ENCODE measurements around the gene SPEN. TPM values are rescaled to one million over a fixed set of nuclear protein-coding genes. Genes with fewer than 3 reads are reported as not detected.

The SPEN gene
- total and polyA plus RNA-seq, 10 of the 15 experiments (the other 5 are each of a cell fraction or from before 2014, with no cell fraction given): 5.2 to 58.7 (median 20.1) TPM

DNA sequence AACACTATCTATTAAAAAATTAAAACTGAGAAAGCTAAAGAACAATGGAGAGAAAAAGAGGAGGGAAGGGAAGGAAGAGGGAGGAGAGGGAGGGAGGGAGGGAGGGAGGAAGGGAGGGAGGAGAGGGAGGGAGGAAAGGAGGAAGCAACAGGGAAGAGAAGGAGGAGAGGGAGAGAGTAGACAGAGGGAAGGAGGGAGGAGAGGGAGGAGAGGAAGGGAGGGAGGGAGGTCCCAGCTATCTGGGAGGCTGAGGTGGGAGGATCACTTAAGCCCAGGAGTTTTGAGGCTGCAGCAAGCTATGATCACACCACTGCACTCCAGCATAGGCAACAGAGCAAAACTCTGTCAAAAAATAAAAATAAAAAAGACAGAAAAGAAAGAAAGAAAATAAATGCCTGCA, 111.9 kb downstream of the SPEN start:
- no TSS peak for BruUV-seq (replicated peaks)
- ATAC-seq (no peak), DNase-seq (ENCODE audit: low read depth, low spot score) (no peak), FAIRE-seq (no peak)
- H3K4me3 ChIP-seq: no peak overlapping the region
- no peak overlapping the region for H3K27ac ChIP-seq (ENCODE audit: control insufficient read depth, insufficient read depth)
- no peaks in the 10 kb centered on the region for H3K9me3 ChIP-seq (replicated peaks; ENCODE audit: control insufficient read depth, insufficient read depth, low read length)
- in situ Hi-C loops (cut with MboI): no loop called here
- H3K79me2 ChIP-seq (ENCODE audit: control insufficient read depth, insufficient read depth, low read length): peaks cover 22% of the 10 kb centered on the region
- H3K27me3 ChIP-seq (replicated peaks in 1 of 2; ENCODE audit: control insufficient read depth in 2 of 2, insufficient read depth in 2 of 2, low read length in 1 of 2): no peaks in the 10 kb centered on the region
- no peak overlapping the region for H3K4me2 ChIP-seq (ENCODE audit: control insufficient read depth, insufficient read depth)
- ChIA-PET SMC1A (ENCODE audit: uncharacterized antibody, unreplicated experiment) (interaction anchor here (0.6 to 9.1 kb wide), 6 partner anchors 9 to 165 kb away, joined by 3 to 78 read pairs (median 4); no protein-coding TSS in a partner anchor), RAD21 (ENCODE audit: unreplicated experiment) (interaction anchor here (1.1 to 9.8 kb wide), 5 partner anchors 9 to 164 kb away, joined by 3 to 116 read pairs (median 8); partner anchors contain the start of gene ZBTB17), CTCF (interaction anchor here (0.6 to 10.1 kb wide), 7 partner anchors 9 to 167 kb away, joined by 3 to 68 read pairs (median 5); partner anchors contain the start of gene ZBTB17), POLR2A (interaction anchor here (0.6 to 2.6 kb wide), 4 partner anchors 8 to 236 kb away, joined by 3 to 8 read pairs (median 4); no protein-coding TSS in a partner anchor)
- intact Hi-C loops (cut with micrococcal nuclease; ENCODE audit: unreplicated experiment): no loop called here
- H3K36me3 ChIP-seq (ENCODE audit: control insufficient read depth in 2 of 2, insufficient read depth in 2 of 2, low read length in 1 of 2): peaks cover 3 to 5% of the 10 kb centered on the region in 2 experiments; a peak in 2 of 4 replicates
- no peak overlapping the region for H3K9ac ChIP-seq (ENCODE audit: control insufficient read depth, insufficient read depth, low read length)
- TF ChIP-seq RBBP5 (conservative IDR thresholded peaks at IDR 0.05): no peak
- TF ChIP-seq, protein P1, sequence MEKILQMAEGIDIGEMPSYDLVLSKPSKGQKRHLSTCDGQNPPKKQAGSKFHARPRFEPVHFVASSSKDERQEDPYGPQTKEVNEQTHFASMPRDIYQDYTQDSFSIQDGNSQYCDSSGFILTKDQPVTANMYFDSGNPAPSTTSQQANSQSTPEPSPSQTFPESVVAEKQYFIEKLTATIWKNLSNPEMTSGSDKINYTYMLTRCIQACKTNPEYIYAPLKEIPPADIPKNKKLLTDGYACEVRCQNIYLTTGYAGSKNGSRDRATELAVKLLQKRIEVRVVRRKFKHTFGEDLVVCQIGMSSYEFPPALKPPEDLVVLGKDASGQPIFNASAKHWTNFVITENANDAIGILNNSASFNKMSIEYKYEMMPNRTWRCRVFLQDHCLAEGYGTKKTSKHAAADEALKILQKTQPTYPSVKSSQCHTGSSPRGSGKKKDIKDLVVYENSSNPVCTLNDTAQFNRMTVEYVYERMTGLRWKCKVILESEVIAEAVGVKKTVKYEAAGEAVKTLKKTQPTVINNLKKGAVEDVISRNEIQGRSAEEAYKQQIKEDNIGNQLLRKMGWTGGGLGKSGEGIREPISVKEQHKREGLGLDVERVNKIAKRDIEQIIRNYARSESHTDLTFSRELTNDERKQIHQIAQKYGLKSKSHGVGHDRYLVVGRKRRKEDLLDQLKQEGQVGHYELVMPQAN (conservative IDR thresholded peaks at IDR 0.05): no peak
- TF ChIP-seq NBN (IDR thresholded peaks at IDR 0.05): no peak
- no peak for TF ChIP-seq MXI1 (IDR thresholded peaks at IDR 0.05; ENCODE audit: low read depth, low read length)
- TF ChIP-seq, protein P2, sequence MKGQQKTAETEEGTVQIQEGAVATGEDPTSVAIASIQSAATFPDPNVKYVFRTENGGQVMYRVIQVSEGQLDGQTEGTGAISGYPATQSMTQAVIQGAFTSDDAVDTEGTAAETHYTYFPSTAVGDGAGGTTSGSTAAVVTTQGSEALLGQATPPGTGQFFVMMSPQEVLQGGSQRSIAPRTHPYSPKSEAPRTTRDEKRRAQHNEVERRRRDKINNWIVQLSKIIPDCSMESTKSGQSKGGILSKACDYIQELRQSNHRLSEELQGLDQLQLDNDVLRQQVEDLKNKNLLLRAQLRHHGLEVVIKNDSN (IDR thresholded peaks at IDR 0.05; ENCODE audit: borderline replicate concordance, extremely low read length, insufficient read depth, low read depth, low read length): no peak
- TF ChIP-seq HDGF (IDR thresholded peaks at IDR 0.05): no peak
- TF ChIP-seq JUNB (IDR thresholded peaks at IDR 0.05): no peak
- TF ChIP-seq ATF7 (IDR thresholded peaks at IDR 0.05; ENCODE audit: low read depth): no peak
- no peak for TF ChIP-seq MTA3 (IDR thresholded peaks at IDR 0.05; ENCODE audit: borderline replicate concordance, low read length)
- TF ChIP-seq, protein P3, sequence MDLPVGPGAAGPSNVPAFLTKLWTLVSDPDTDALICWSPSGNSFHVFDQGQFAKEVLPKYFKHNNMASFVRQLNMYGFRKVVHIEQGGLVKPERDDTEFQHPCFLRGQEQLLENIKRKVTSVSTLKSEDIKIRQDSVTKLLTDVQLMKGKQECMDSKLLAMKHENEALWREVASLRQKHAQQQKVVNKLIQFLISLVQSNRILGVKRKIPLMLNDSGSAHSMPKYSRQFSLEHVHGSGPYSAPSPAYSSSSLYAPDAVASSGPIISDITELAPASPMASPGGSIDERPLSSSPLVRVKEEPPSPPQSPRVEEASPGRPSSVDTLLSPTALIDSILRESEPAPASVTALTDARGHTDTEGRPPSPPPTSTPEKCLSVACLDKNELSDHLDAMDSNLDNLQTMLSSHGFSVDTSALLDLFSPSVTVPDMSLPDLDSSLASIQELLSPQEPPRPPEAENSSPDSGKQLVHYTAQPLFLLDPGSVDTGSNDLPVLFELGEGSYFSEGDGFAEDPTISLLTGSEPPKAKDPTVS (IDR thresholded peaks at IDR 0.05; ENCODE audit: low read depth, low read length): no peak
- no peak for TF ChIP-seq YBX1 (IDR thresholded peaks at IDR 0.05)
- TF ChIP-seq, protein P4, sequence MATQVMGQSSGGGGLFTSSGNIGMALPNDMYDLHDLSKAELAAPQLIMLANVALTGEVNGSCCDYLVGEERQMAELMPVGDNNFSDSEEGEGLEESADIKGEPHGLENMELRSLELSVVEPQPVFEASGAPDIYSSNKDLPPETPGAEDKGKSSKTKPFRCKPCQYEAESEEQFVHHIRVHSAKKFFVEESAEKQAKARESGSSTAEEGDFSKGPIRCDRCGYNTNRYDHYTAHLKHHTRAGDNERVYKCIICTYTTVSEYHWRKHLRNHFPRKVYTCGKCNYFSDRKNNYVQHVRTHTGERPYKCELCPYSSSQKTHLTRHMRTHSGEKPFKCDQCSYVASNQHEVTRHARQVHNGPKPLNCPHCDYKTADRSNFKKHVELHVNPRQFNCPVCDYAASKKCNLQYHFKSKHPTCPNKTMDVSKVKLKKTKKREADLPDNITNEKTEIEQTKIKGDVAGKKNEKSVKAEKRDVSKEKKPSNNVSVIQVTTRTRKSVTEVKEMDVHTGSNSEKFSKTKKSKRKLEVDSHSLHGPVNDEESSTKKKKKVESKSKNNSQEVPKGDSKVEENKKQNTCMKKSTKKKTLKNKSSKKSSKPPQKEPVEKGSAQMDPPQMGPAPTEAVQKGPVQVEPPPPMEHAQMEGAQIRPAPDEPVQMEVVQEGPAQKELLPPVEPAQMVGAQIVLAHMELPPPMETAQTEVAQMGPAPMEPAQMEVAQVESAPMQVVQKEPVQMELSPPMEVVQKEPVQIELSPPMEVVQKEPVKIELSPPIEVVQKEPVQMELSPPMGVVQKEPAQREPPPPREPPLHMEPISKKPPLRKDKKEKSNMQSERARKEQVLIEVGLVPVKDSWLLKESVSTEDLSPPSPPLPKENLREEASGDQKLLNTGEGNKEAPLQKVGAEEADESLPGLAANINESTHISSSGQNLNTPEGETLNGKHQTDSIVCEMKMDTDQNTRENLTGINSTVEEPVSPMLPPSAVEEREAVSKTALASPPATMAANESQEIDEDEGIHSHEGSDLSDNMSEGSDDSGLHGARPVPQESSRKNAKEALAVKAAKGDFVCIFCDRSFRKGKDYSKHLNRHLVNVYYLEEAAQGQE (IDR thresholded peaks at IDR 0.05; ENCODE audit: low read depth, low read length): no peak
- TF ChIP-seq, protein P5, sequence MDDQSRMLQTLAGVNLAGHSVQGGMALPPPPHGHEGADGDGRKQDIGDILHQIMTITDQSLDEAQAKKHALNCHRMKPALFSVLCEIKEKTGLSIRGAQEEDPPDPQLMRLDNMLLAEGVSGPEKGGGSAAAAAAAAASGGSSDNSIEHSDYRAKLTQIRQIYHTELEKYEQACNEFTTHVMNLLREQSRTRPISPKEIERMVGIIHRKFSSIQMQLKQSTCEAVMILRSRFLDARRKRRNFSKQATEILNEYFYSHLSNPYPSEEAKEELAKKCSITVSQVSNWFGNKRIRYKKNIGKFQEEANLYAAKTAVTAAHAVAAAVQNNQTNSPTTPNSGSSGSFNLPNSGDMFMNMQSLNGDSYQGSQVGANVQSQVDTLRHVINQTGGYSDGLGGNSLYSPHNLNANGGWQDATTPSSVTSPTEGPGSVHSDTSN (IDR thresholded peaks at IDR 0.05; ENCODE audit: insufficient replicate concordance, low read depth, low read length): no peak
- TF ChIP-seq BCL11A (IDR thresholded peaks at IDR 0.05; ENCODE audit: low read depth, low read length): no peak
- no peak for TF ChIP-seq POLR2AphosphoS2 (IDR thresholded peaks at IDR 0.05; ENCODE audit: low read depth, low read length)
- no peak overlapping the region for H2AFZ ChIP-seq (ENCODE audit: control insufficient read depth, low read depth, low read length)
- peaks cover 20% of the 10 kb centered on the region for H3K4me1 ChIP-seq (ENCODE audit: control insufficient read depth, insufficient read depth, low read length)
- peaks cover 3% of the 10 kb centered on the region; the same call in 1 of the 2 replicates for H4K20me1 ChIP-seq (ENCODE audit: control insufficient read depth, insufficient read depth)
